GM21447 (cell line): Measurements from ENCODE around the gene GABRQ.

Experiments used
- ATAC-seq: cut with Tn5 transposase; IDR thresholded peaks from one replicate; pipeline ENCODE4 v1.9.1; 2021; ENCODE audit not compliant: unreplicated experiment

The GABRQ gene

GRCh38 chrX:152637649-152638442 lies at the start of gene GABRQ:
TSS of gene GABRQ (plus strand) at chrX:152637895. CDS start at chrX:152638203, 308 bp downstream.
- ATAC-seq: no peak

GRCh38 chrX:152588206-152588605 lies 49.5 kb upstream of the GABRQ start:
- no peak for ATAC-seq

DNA sequence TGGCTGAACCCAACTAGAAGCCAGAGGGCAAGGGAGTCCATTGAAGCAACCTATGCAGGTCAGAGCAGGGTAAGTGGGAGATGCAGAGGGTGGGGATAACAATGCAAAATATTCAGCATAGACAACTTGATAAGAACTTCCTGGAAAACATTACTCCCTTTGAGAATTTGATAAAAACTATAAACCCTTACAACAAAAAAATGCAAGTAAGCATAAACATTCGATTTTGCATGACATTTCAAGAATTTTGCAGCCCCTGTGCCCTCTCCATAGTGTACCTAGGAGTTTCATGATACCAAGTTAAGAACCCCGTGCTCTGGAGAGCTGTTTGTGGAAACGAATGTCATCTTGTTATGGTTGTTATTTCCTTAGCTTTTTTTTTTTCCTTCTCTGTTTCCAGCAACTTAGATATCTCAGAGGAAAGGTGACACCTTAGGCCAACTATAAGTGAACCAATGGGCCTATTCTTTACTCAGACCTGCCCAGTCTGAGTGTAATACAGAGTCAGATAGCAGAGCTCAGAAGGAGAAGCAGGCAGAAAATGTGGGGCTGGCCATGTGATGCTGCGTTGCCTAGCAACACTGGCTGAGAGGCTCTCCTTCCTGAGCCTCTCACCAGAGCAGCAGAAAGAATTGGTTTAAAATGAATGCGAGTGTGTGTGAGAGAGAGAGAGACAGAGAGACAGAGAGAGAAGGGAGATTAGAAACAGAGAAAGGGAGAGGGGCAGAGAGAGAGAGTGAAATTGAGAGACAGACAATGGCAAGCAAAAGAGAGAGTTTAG lies 36.7 kb upstream of the GABRQ start:
- no peak for ATAC-seq

- ATAC-seq: no peak
Observed at GRCh38 chrX:152601848-152602616, 35.7 kb upstream of the GABRQ start.

DNA sequence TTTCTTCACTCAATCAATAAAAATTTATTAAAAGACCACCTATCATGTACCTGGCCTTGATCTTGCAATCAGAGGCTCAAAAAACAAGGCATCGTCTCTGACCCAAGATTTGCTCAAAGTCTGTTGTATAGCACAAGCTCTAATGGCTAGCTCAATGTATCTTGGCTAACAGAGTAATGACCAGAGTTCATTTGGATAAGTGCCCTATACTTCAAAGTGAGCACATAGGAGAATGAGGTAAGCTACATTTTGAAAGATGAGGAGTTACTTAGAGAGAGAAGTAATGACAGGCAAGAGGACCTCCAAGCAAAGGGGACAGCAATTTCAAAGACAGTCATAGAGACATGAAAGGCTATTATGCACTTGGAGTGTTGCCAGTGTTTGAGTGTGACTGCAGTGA lies 22.9 kb upstream of the GABRQ start:
- ATAC-seq: no peak

- no peak for ATAC-seq
Observed at GRCh38 chrX:152619897-152620296, 17.8 kb upstream of the GABRQ start.

DNA sequence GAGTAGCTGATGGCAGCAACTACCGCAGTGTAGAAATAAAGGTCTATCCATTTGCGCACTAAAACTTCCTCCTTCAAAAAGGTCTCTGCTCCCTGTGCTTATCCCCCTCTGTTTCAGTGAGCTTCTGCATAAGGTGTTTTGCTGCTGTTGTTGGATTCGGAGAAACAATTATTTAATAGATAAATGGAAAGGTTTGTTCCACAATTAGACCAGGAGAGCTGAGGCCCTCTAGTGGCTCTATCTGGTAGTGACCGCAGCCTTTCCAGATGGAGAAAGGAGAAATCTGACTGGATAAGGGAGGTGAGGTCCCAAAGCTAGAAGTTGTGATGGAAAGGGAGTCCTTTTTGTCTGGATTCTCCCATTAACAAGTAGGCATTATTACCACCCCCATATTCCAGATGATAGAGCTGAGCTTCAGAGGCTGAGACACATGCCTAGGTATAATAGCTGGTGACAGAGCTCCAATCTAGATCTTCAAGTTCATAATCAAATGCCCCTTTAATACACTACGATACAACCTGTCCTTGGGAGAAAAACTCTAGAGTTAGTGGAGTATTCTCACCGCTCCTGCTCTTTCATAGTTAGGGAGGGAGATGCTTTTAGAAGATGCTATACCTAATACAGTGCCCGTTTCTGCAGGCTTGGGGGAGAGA lies 5.1 kb upstream of the GABRQ start:
- no peak for ATAC-seq

GRCh38 chrX:152635941-152636340 lies 1.8 kb upstream of the GABRQ start:
- no peak for ATAC-seq

- ATAC-seq: no peak
Observed at GRCh38 chrX:152638443-152638904, 779 bp downstream of the GABRQ start.

DNA sequence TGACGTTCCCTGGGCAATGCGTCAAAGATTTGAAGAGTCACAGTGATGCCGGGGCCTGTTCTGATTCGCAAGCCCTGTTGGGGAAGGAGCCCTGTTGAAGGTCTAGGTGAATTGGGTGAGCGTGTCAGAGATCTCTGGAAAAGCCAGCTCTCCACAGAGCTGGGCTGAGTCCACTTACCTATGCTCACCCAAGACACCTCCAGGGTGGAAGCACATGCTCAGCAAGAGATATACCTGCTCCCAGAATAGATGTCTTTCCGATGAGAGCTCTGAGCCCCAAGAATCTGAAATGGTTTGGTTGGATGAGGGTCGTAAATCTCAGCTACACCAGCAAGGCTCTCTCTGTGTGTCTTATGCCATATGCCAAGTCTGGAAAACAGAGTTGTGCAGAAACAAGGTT lies 1.7 kb downstream of the GABRQ start:
- ATAC-seq: no peak

GRCh38 chrX:152640034-152640818 lies 2.5 kb downstream of the GABRQ start:
- ATAC-seq: no peak

GRCh38 chrX:152641256-152641875 lies 3.7 kb downstream of the GABRQ start:
- ATAC-seq: no peak

DNA sequence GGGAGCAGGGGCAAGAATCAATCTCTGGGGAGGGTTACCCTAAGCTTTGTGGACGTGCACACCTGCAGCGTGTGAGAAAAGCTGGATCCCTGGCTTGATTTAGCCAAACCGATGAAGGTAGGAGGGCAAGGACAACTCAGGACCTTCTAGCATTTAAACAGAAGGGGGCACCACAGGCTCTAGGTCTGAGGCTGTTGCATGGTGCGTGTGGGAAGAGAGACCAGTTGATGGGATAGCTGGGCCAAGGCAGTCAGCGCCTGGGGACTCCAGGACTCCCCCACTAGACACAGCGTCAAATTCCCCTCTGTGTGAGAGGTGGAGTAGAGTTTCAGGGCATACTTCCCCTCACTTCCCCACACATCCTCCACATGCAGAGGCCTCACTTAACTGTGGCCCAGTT lies 4.3 kb downstream of the GABRQ start:
- ATAC-seq: no peak

DNA sequence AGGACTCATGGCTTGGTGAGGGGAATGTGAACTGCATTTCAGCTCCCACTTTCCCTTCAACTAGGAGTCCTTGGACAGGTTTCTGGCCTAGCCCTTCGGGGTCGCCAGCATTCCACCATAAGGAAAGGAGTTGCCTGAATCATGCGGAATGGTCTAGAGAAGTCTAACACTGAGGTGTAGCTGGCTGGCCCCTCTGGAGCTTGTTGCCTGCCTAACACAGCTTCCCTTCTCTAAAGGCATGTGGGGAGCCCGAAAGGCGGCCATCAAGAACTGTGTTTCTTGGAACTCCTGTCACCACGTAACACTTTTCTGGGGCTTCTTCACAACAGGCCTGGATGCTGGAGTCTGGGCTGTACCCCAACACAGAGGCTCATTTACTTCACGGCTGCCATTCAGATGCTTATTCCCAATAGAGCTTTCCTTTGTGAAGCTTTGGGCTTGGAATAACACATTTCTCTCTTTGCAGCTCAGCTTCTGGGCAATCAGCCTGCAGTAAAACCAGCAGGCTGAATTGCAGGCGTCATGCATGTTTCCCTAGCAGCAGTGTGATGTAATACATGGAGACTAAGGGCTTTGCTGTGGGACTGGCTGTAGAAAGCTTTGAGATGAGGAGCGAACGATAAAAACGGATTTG lies 5.4 kb downstream of the GABRQ start:
- ATAC-seq: no peak

DNA sequence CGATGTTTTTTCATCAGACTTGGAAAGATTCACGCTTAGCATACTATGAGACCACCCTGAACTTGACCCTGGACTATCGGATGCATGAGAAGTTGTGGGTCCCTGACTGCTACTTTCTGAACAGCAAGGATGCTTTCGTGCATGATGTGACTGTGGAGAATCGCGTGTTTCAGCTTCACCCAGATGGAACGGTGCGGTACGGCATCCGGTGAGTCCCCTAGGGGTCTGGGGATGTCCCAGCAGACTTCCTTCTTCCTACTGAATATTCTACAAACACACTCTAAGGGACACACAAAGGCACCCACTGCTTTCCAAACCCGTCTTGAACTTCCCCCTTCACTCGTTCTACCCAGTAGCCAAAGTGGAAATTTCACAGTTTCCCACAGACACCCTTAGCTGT lies 9.3 kb downstream of the GABRQ start:
- ATAC-seq: no peak

DNA sequence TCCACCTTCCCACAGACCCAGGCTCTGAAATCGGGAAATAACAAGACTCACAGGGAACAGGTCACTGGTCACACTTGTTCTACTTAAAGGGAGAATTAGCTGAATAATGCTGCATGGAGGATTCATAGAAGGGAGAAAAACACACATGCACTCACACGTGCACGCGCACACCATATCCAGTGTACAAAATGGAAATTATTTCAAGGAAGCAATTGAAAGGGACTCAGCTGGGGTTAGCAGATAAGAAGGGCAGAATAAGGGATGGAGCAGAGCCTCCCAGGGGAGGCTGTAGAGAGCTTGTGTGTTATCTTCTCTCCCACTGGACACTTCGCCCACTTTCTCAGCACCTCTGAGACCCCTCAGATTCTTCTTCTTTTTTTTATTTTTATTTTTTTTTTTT lies 10.3 kb downstream of the GABRQ start:
- ATAC-seq: no peak

DNA sequence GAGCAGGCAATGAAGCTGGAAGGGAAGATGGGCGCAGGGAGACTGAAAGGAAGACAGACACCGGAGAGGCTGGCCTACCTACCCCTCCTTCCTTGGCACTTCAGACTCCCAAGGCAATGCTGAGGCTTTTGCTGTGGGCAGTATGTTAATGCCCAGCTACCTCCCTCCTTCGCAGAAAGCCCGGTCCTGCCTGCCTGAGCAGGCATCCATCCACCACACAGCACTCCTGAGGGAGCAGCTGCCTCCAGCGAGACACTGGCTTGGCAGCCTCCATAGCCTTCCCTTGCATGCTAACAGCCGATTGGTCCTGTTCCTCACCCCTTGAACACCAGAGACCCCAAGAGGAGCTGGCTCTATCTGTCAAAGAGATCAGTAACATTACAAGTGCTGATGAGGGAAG lies 14.4 kb downstream of the GABRQ start:
- ATAC-seq: no peak

- ATAC-seq: no peak
Observed at GRCh38 chrX:152652467-152652866, 14.8 kb downstream of the GABRQ start.

DNA sequence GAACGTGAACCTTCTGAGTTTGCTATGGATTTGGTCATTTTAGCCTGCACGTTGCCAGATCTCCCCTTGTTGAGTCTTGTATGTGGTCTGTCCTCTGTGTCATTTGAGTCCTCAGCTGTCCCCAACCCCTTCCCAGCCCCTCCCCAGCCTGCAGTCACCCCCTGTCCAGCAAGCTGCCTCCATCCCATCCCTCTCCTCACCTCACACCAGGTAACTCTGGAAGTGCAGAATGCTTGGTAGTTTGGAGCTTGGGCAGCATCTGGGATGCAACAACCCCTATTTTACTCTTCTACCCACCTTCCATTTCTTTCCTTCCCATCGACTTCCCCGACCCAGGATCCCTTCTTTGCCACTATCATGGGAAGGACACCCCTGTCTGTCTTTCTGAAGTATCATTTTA lies 18.4 kb downstream of the GABRQ start:
- ATAC-seq: no peak
